GM21576 (cell line): ENCODE data around the gene KRTAP12-3.

ENCODE experiments used
- ATAC-seq: cut with Tn5 transposase; IDR thresholded peaks from one replicate; pipeline ENCODE4 v1.9.1; 2021; ENCODE audit warnings: mild to moderate bottlenecking, moderate library complexity; ENCODE audit not compliant: unreplicated experiment

Gene KRTAP12-3

GRCh38 chr21:44701541-44701940, 43.8 kb downstream of the KRTAP12-3 start:
- no peak for ATAC-seq

- ATAC-seq = no peak
Observed at GRCh38 chr21:44702111-44702972, 44.6 kb downstream of the KRTAP12-3 start.

- ATAC-seq = no peak
Observed at GRCh38 chr21:44702973-44703730, 45.4 kb downstream of the KRTAP12-3 start.

- ATAC-seq = no peak
Observed at GRCh38 chr21:44703731-44704635, 46.3 kb downstream of the KRTAP12-3 start.

- ATAC-seq = no peak
Observed at GRCh38 chr21:44704636-44705001, 46.9 kb downstream of the KRTAP12-3 start.

GRCh38 chr21:44706026-44706705, 48.4 kb downstream of the KRTAP12-3 start:
- ATAC-seq = no peak

- ATAC-seq = no peak
Observed at GRCh38 chr21:44706706-44707581, 49.2 kb downstream of the KRTAP12-3 start.
